GM23338 (cell line): Measurements from ENCODE around the gene AACS. TPM values are rescaled to one million over a fixed set of nuclear protein-coding genes. Genes with fewer than 3 reads are reported as not detected.

Experiments used
- ATAC-seq: fragments of 200-7000 bp; cut with Tn5 transposase; 3 replicates; pipeline ENCODE4 v1.9.1; 2020
- DNase-seq: peaks from one replicate; pipeline ENCODE4 v3.0.0-alpha.2; 2015; ENCODE audit warnings: low spot score
- H2AFZ ChIP-seq: fragments of 200-600 bp; sonication (generic); 2 replicates; pipeline ENCODE4 v1.8.0; 2016; ENCODE audit warnings: antibody characterized with exemption, mild to moderate bottlenecking, moderate library complexity
- H3F3A ChIP-seq: fragments of 200-600 bp; sonication (generic); replicated peaks from 2 replicates; pipeline ENCODE4 v1.8.0; 2017; ENCODE audit warnings: antibody characterized with exemption, mixed run types, low read depth
- H3K27ac ChIP-seq: fragments of 200-600 bp; sonication (generic); 2 replicates; pipeline ENCODE4 v1.6.1; 2016; ENCODE audit warnings: low read depth
- H3K27me3 ChIP-seq: fragments of 200-600 bp; sonication (generic); 2 replicates; pipeline ENCODE4 v1.8.0; 2016; ENCODE audit warnings: mild to moderate bottlenecking, mixed run types, moderate library complexity; ENCODE audit not compliant: insufficient read depth
- H3K36me3 ChIP-seq: fragments of 200-600 bp; sonication (generic); 2 replicates; pipeline ENCODE4 v1.8.0; 2016; ENCODE audit warnings: mild to moderate bottlenecking; ENCODE audit not compliant: insufficient read depth
- H3K4me1 ChIP-seq: fragments of 200-600 bp; sonication (generic); 2 replicates; pipeline ENCODE4 v1.8.0; 2016; ENCODE audit warnings: mild to moderate bottlenecking, moderate library complexity; ENCODE audit not compliant: insufficient read depth
- H3K4me2 ChIP-seq: fragments of 200-600 bp; sonication (generic); 2 replicates; pipeline ENCODE4 v1.7.1; 2017; ENCODE audit warnings: mixed run types
- H3K4me3 ChIP-seq: fragments of 200-600 bp; sonication (generic); 2 replicates; pipeline ENCODE4 v1.6.1; 2016; ENCODE audit warnings: mixed run types
- H3K79me2 ChIP-seq: fragments of 200-600 bp; sonication (generic); replicated peaks from 2 replicates; pipeline ENCODE4 v1.8.0; 2017; ENCODE audit warnings: mild to moderate bottlenecking; ENCODE audit not compliant: insufficient read depth
- H3K9me2 ChIP-seq: fragments of 200-600 bp; sonication (generic); 2 replicates; pipeline ENCODE4 v1.8.0; 2017; ENCODE audit not compliant: insufficient read depth
- H4K20me1 ChIP-seq: fragments of 200-600 bp; sonication (generic); replicated peaks from 2 replicates; pipeline ENCODE4 v1.8.0; 2017; ENCODE audit warnings: mild to moderate bottlenecking; ENCODE audit not compliant: insufficient read depth
- H3K27ac Mint-ChIP-seq: 2 replicates; pipeline ENCODE4 v1.8.0; 2020; ENCODE audit warnings: inconsistent platforms, mild to moderate bottlenecking, moderate library complexity, mixed read lengths
- H3K27me3 Mint-ChIP-seq: 3 replicates; pipeline ENCODE4 v1.8.0; 2022; ENCODE audit warnings: low read depth, mild to moderate bottlenecking, moderate library complexity, mixed read lengths, inconsistent platforms; ENCODE audit not compliant: insufficient read depth, poor library complexity
- H3K36me3 Mint-ChIP-seq: 3 replicates; pipeline ENCODE4 v1.8.0; 2021; ENCODE audit warnings: low read depth, mild to moderate bottlenecking, inconsistent platforms, moderate library complexity, mixed read lengths
- H3K4me1 Mint-ChIP-seq: 3 replicates; pipeline ENCODE4 v1.8.0; 2020; ENCODE audit warnings: mild to moderate bottlenecking, inconsistent platforms, mixed read lengths
- H3K4me3 Mint-ChIP-seq: 3 replicates; pipeline ENCODE4 v1.8.0; 2021; ENCODE audit warnings: moderate library complexity, mild to moderate bottlenecking, inconsistent platforms, mixed read lengths
- H3K9me3 Mint-ChIP-seq: 3 replicates; pipeline ENCODE4 v1.8.0; 2020; ENCODE audit warnings: moderate library complexity, mild to moderate bottlenecking, inconsistent platforms, mixed read lengths
- CREB1 ChIP-seq: fragments of 250-450 bp; sonication (Bioruptor Pico); IDR thresholded peaks from 2 replicates; pipeline ENCODE4 v1.5.0; 2020; ENCODE audit warnings: low read depth, mild to moderate bottlenecking, moderate library complexity
- CTCF ChIP-seq, 2 experiments: fragments of 200-600 bp in 1 of 2; sonication (generic) in 1 of 2; conservative IDR thresholded peaks; 2 replicates each; pipeline versions ENCODE4 v1.5.1 to v1.6.1; 2016 to 2017; ENCODE audit warnings: antibody characterized with exemption in 2 of 2, low read depth in 2 of 2, mild to moderate bottlenecking in 2 of 2, moderate library complexity in 1 of 2
- ETS1 ChIP-seq: IDR thresholded peaks from 2 replicates; pipeline ENCODE4 v1.6.1; 2016; ENCODE audit warnings: antibody characterized with exemption
- EZH2 ChIP-seq: fragments of 200-600 bp; sonication (generic); IDR thresholded peaks from one replicate; pipeline ENCODE4 v1.8.0; 2017; ENCODE audit warnings: antibody characterized with exemption, mild to moderate bottlenecking, low read depth; ENCODE audit not compliant: unreplicated experiment
- EZH2phosphoT487 ChIP-seq: fragments of 200-600 bp; sonication (generic); IDR thresholded peaks from one replicate; pipeline ENCODE4 v1.8.1; 2018; ENCODE audit warnings: antibody characterized with exemption; ENCODE audit not compliant: unreplicated experiment
- JUNB ChIP-seq: IDR thresholded peaks from one replicate; pipeline ENCODE4 v1.6.1; 2016; ENCODE audit warnings: antibody characterized with exemption; ENCODE audit not compliant: unreplicated experiment
- NANOG ChIP-seq: IDR thresholded peaks from 2 replicates; pipeline ENCODE4 v1.6.1; 2016; ENCODE audit warnings: antibody characterized with exemption, borderline replicate concordance
- POLR2AphosphoS5 ChIP-seq: IDR thresholded peaks from 2 replicates; pipeline ENCODE4 v1.6.1; 2016; ENCODE audit warnings: antibody characterized with exemption, low read depth
- REST ChIP-seq: IDR thresholded peaks from one replicate; pipeline ENCODE4 v1.6.1; 2018; ENCODE audit warnings: antibody characterized with exemption; ENCODE audit not compliant: unreplicated experiment
- STAT1 ChIP-seq: IDR thresholded peaks from one replicate; pipeline ENCODE4 v1.6.1; 2016; ENCODE audit warnings: antibody characterized with exemption; ENCODE audit not compliant: unreplicated experiment
- ZNF114 ChIP-seq: fragments of 250-450 bp; sonication (Bioruptor Pico); IDR thresholded peaks from 2 replicates; pipeline ENCODE4 v1.5.0; 2020; ENCODE audit warnings: mild to moderate bottlenecking, moderate library complexity
- ZNF331 ChIP-seq: fragments of 250-450 bp; sonication (Bioruptor Pico); IDR thresholded peaks from 2 replicates; pipeline ENCODE4 v1.5.0; 2020; ENCODE audit warnings: low read depth, mild to moderate bottlenecking, moderate library complexity
- ZNF462 ChIP-seq: fragments of 250-450 bp; sonication (Bioruptor Pico); IDR thresholded peaks from 2 replicates; pipeline ENCODE4 v1.5.0; 2020; ENCODE audit warnings: mild to moderate bottlenecking, moderate library complexity
- polyA plus RNA-seq: library from polyadenylated mRNA; unstranded; fragments of >200 nt; fragmentation: Nextera tagmentation; extraction: Ambion mirVana; gene quantifications from 2 replicates; pipeline ENCODE4 v1.2.1, GENCODE V29; 2016
- total RNA-seq: library from RNA; depleted of rRNA; stranded (reverse); fragments of >200 nt; shearing (Covaris generic); gene quantifications from 2 replicates; pipeline ENCODE4 v1.2.3, GENCODE V29; 2014

Gene AACS
- total and polyA plus RNA-seq, 2 experiments from 2014 or later, result 31.1 to 64.4 TPM

- no peak overlapping the region for H3K27ac Mint-ChIP-seq
- Histone ChIP-seq H3K27ac (no peak overlapping the region), H3K4me3 (no peak overlapping the region), H2AFZ (no peak overlapping the region), H3K79me2 (no peaks in the 10 kb centered on the region), H3K4me2 (no peak overlapping the region), H3K4me1 (no peaks in the 10 kb centered on the region), H3F3A (no peaks in the 10 kb centered on the region), H3K36me3 (no peaks in the 10 kb centered on the region), H3K27me3 (no peaks in the 10 kb centered on the region), H4K20me1 (no peaks in the 10 kb centered on the region), H3K9me2 (peaks cover 3% of the 10 kb centered on the region; the same call in 1 of the 2 replicates)
- H3K9me3 Mint-ChIP-seq, result peaks cover 9% of the 10 kb centered on the region; the same call in 2 of the 3 replicates
- ATAC-seq, result no peak
- H3K36me3 Mint-ChIP-seq, result no peaks in the 10 kb centered on the region
- peaks cover 4% of the 10 kb centered on the region for H3K27me3 Mint-ChIP-seq
- H3K4me3 Mint-ChIP-seq, result no peak overlapping the region
- DNase-seq, result no peak
- no peaks in the 10 kb centered on the region for H3K4me1 Mint-ChIP-seq
- TF ChIP-seq CREB1 (CRISPR knock-in tag) (no peak), ZNF462 (no peak), REST (no peak), ZNF114 (CRISPR knock-in tag) (no peak), ZNF331 (CRISPR knock-in tag) (no peak), EZH2 (no peak), EZH2phosphoT487 (no peak), ETS1 (no peak), POLR2AphosphoS5 (no peak), NANOG (no peak), JUNB (no peak), STAT1 (no peak), CTCF (conservative IDR thresholded peaks at IDR 0.05; ENCODE audit: low read depth in 2 of 2) (no peak)
These were observed 104.6 kb downstream of the AACS start for GRCh38 chr12:125169870-125170269.
